GM20000 (cell line): Measurements from ENCODE around the gene CSNK1G3.

Source experiments
- DNase-seq: peaks from one replicate; pipeline ENCODE4 v3.0.0; 2012; ENCODE audit warnings: low spot score
- CTCF ChIP-seq: IDR thresholded peaks from 2 replicates; pipeline ENCODE4 v1.5.1; 2012; ENCODE audit warnings: mild to moderate bottlenecking, control low read depth; ENCODE audit errors: extremely low read depth, missing control alignments

CSNK1G3 gene

GRCh38 chr5:123528065-123528464 lies 16.1 kb downstream of the CSNK1G3 start:
- no peak for TF ChIP-seq CTCF
- DNase-seq, result no peak

- no peak for DNase-seq
- no peak for TF ChIP-seq CTCF
These were observed 16.9 kb downstream of the CSNK1G3 start for GRCh38 chr5:123528878-123529277.

DNA sequence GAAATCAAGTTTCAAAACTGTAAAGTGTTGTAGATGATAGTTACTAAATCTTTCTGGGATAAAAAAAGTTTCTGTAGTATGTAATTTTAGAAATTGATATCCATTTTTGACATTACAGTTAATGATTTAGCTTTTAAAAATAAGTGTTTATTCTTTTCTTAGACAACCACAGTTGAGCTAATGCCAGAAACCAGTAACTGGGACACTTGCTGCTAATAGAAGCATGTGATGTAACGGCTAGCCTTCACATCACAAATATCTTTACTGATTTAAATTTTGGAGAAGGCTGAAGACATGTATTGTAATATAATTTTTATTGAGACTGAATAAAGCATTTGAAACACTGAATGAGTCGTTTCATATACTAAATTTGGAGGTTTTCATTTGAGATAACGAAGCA lies 18.8 kb downstream of the CSNK1G3 start:
- no peak for TF ChIP-seq CTCF
- no peak for DNase-seq

GRCh38 chr5:123535648-123536047 lies 23.7 kb downstream of the CSNK1G3 start:
- no peak for DNase-seq
- TF ChIP-seq CTCF, result no peak

GRCh38 chr5:123537256-123537655 lies 25.3 kb downstream of the CSNK1G3 start:
- no peak for TF ChIP-seq CTCF

DNA sequence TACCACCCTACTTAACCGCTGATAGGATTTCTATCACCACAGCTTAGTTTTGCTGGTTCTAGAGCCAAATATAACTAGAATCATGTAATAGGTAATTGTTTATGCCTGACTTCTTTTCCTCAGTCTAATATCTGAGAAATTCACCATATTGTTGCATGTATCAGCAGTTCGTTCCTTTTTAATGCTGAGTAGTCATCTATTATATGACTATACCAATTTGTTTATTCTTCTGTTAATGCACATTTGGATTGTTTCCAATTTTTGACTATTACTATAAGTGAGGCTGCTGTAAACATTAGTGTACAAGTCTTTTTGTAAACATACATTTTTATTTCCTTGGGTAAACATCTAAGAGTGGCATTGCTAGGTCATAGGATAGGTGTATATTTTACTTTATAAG lies 25.9 kb downstream of the CSNK1G3 start:
- DNase-seq, result no peak
- TF ChIP-seq CTCF, result no peak

More at GRCh38 chr5:123537256-123537655, 25.3 kb downstream of the CSNK1G3 start:
- DNase-seq, result no peak

- no peak for DNase-seq
- TF ChIP-seq CTCF, result no peak
These were observed 26.9 kb downstream of the CSNK1G3 start for GRCh38 chr5:123538670-123539459.
